ENCODE results near the gene CAMK2A. TPM values are rescaled to one million over a fixed set of nuclear protein-coding genes. Genes with fewer than 3 reads are reported as not detected.

CAMK2A gene
- total and polyA plus RNA-seq, 2 experiments from 2014 or later = 0.43 TPM; not detected in 1

GRCh38 chr5:150238646-150239045 lies 50.9 kb downstream of the CAMK2A start:
- Histone ChIP-seq H3K9me3 (ENCODE audit: low read depth) (no peaks in the 10 kb centered on the region), H4K20me1 (ENCODE audit: insufficient read depth) (no peaks in the 10 kb centered on the region), H2AFZ (no peak overlapping the region), H3F3A (ENCODE audit: insufficient read depth) (no peaks in the 10 kb centered on the region), H3K79me2 (ENCODE audit: insufficient read depth) (no peaks in the 10 kb centered on the region), H3K4me1 (ENCODE audit: insufficient read depth) (no peaks in the 10 kb centered on the region), H3K27ac (no peak overlapping the region), H3K4me3 (no peak overlapping the region), H3K9me2 (ENCODE audit: insufficient read depth) (no peaks in the 10 kb centered on the region), H3K27me3 (replicated peaks; ENCODE audit: insufficient read depth) (no peaks in the 10 kb centered on the region), H3K4me2 (ENCODE audit: unreplicated experiment) (no peak overlapping the region), H3K9ac (no peak overlapping the region), H3K36me3 (ENCODE audit: low read depth) (no peaks in the 10 kb centered on the region)
- 74 to 78% methylated on average over 10 of the region's 10 CpGs for WGBS, 2 experiments (ENCODE audit: low coverage in 1 of 2, low lambda C conversion rate in 2 of 2, missing lambda C conversion rate in 2 of 2)
- in situ Hi-C loops (cut with MboI) = no loop called here
- DNase-seq = no peak
- TF ChIP-seq EZH2 (IDR thresholded peaks at IDR 0.05; ENCODE audit: insufficient read depth, poor library complexity, severe bottlenecking) (no peak), EZH2phosphoT487 (IDR thresholded peaks at IDR 0.05; ENCODE audit: insufficient read depth, low read depth) (no peak)

GRCh38 chr5:150236981-150237754 lies 52.4 kb downstream of the CAMK2A start:
- Histone ChIP-seq H3K4me2 (ENCODE audit: unreplicated experiment) (no peak overlapping the region), H3K9ac (no peak overlapping the region), H3K27me3 (replicated peaks; ENCODE audit: insufficient read depth) (no peaks in the 10 kb centered on the region), H3K4me3 (no peak overlapping the region), H3K27ac (no peak overlapping the region), H2AFZ (no peak overlapping the region), H3K79me2 (ENCODE audit: insufficient read depth) (no peaks in the 10 kb centered on the region), H3F3A (ENCODE audit: insufficient read depth) (no peaks in the 10 kb centered on the region), H3K36me3 (ENCODE audit: low read depth) (no peaks in the 10 kb centered on the region), H3K9me3 (ENCODE audit: low read depth) (no peaks in the 10 kb centered on the region), H4K20me1 (ENCODE audit: insufficient read depth) (no peaks in the 10 kb centered on the region), H3K4me1 (ENCODE audit: insufficient read depth) (no peaks in the 10 kb centered on the region), H3K9me2 (ENCODE audit: insufficient read depth) (no peaks in the 10 kb centered on the region)
- TF ChIP-seq EZH2phosphoT487 (IDR thresholded peaks at IDR 0.05; ENCODE audit: insufficient read depth, low read depth) (no peak), EZH2 (IDR thresholded peaks at IDR 0.05; ENCODE audit: insufficient read depth, poor library complexity, severe bottlenecking) (no peak)
- in situ Hi-C loops (cut with MboI) = no loop called here
- WGBS, 2 experiments (ENCODE audit: low coverage in 1 of 2, low lambda C conversion rate in 2 of 2, missing lambda C conversion rate in 2 of 2) = 84 to 87% methylated on average over 15 of the region's 15 CpGs
- DNase-seq = no peak

GRCh38 chr5:150236313-150236712 lies 53.3 kb downstream of the CAMK2A start:
- no peaks in the 10 kb centered on the region for H3K9me3 ChIP-seq (ENCODE audit: low read depth)
- in situ Hi-C loops (cut with MboI) = no loop called here
- no peak overlapping the region for H3K9ac ChIP-seq
- no peak for DNase-seq
- no peaks in the 10 kb centered on the region for H4K20me1 ChIP-seq (ENCODE audit: insufficient read depth)
- H3K27ac ChIP-seq = no peak overlapping the region
- H3K9me2 ChIP-seq (ENCODE audit: insufficient read depth) = no peaks in the 10 kb centered on the region
- H3K79me2 ChIP-seq (ENCODE audit: insufficient read depth) = no peaks in the 10 kb centered on the region
- no peak overlapping the region for H2AFZ ChIP-seq
- whole genome bisulfite sequencing, 2 experiments (ENCODE audit: low coverage in 1 of 2, low lambda C conversion rate in 2 of 2, missing lambda C conversion rate in 2 of 2) = 82 to 89% methylated on average over 2 of the region's 2 CpGs
- TF ChIP-seq EZH2phosphoT487 (IDR thresholded peaks at IDR 0.05; ENCODE audit: insufficient read depth, low read depth) (no peak), EZH2 (IDR thresholded peaks at IDR 0.05; ENCODE audit: insufficient read depth, poor library complexity, severe bottlenecking) (no peak)
- no peaks in the 10 kb centered on the region for H3K36me3 ChIP-seq (ENCODE audit: low read depth)
- H3F3A ChIP-seq (ENCODE audit: insufficient read depth) = no peaks in the 10 kb centered on the region
- no peaks in the 10 kb centered on the region for H3K27me3 ChIP-seq (replicated peaks; ENCODE audit: insufficient read depth)
- H3K4me2 ChIP-seq (ENCODE audit: unreplicated experiment) = no peak overlapping the region
- no peaks in the 10 kb centered on the region for H3K4me1 ChIP-seq (ENCODE audit: insufficient read depth)
- H3K4me3 ChIP-seq = no peak overlapping the region

GRCh38 chr5:150235500-150235854 lies 54.1 kb downstream of the CAMK2A start:
- H4K20me1 ChIP-seq (ENCODE audit: insufficient read depth) = no peaks in the 10 kb centered on the region
- DNase-seq = no peak
- H3F3A ChIP-seq (ENCODE audit: insufficient read depth) = no peaks in the 10 kb centered on the region
- H2AFZ ChIP-seq = no peak overlapping the region
- H3K4me2 ChIP-seq (ENCODE audit: unreplicated experiment) = no peak overlapping the region
- H3K9me2 ChIP-seq (ENCODE audit: insufficient read depth) = no peaks in the 10 kb centered on the region
- in situ Hi-C loops (cut with MboI) = no loop called here
- no peaks in the 10 kb centered on the region for H3K4me1 ChIP-seq (ENCODE audit: insufficient read depth)
- no peak overlapping the region for H3K27ac ChIP-seq
- WGBS, 2 experiments (ENCODE audit: low coverage in 1 of 2, low lambda C conversion rate in 2 of 2, missing lambda C conversion rate in 2 of 2) = 90 to 91% methylated on average over 5 of the region's 5 CpGs
- no peak overlapping the region for H3K4me3 ChIP-seq
- H3K9ac ChIP-seq = no peak overlapping the region
- no peaks in the 10 kb centered on the region for H3K79me2 ChIP-seq (ENCODE audit: insufficient read depth)
- H3K9me3 ChIP-seq (ENCODE audit: low read depth) = no peaks in the 10 kb centered on the region
- H3K27me3 ChIP-seq (replicated peaks; ENCODE audit: insufficient read depth) = no peaks in the 10 kb centered on the region
- TF ChIP-seq EZH2phosphoT487 (IDR thresholded peaks at IDR 0.05; ENCODE audit: insufficient read depth, low read depth) (no peak), EZH2 (IDR thresholded peaks at IDR 0.05; ENCODE audit: insufficient read depth, poor library complexity, severe bottlenecking) (no peak)
- no peaks in the 10 kb centered on the region for H3K36me3 ChIP-seq (ENCODE audit: low read depth)
